Measurements from ENCODE around the gene CEMIP.

DNA sequence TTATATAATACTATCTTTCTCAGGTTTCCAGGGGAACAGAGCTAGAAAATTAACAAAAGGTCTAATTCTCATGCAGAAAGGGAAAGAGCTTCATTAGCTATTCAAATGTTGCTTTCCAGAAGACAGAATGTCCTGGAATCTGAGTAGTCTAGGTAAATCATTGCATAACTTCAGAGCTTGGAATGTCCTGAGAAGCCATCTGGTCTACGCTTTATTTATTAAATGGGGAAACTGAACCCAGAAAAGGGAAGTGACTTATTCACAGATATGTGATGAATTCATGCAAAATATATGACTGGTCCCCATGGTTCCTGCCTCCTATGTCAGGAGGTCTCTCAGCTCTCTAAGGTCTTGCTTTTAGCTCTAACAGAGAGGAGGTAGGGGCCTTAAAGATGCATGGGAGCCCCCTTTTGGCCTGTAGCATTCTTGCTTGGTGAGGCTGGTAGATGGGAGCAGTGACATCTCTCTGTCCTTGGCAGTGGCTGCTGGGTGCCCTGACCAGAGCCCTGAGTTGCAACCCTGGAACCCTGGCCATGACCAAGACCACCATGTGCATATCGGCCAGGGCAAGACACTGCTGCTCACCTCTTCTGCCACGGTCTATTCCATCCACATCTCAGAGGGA lies 99.2 kb downstream of the CEMIP start:
- TF ChIP-seq POLR2A (IDR thresholded peaks at IDR 0.05) (no peak), CTCF (IDR thresholded peaks at IDR 0.05) (no peak)
